ENCODE results near the gene HDAC10. TPM values are rescaled to one million over a fixed set of nuclear protein-coding genes. Genes with fewer than 3 reads are reported as not detected.

HDAC10 gene
- total RNA-seq, 1 donor from 2014 or later = 40.6 TPM

- DNase-seq (ENCODE audit: low read depth) = no peak
- TF ChIP-seq, protein P1, sequence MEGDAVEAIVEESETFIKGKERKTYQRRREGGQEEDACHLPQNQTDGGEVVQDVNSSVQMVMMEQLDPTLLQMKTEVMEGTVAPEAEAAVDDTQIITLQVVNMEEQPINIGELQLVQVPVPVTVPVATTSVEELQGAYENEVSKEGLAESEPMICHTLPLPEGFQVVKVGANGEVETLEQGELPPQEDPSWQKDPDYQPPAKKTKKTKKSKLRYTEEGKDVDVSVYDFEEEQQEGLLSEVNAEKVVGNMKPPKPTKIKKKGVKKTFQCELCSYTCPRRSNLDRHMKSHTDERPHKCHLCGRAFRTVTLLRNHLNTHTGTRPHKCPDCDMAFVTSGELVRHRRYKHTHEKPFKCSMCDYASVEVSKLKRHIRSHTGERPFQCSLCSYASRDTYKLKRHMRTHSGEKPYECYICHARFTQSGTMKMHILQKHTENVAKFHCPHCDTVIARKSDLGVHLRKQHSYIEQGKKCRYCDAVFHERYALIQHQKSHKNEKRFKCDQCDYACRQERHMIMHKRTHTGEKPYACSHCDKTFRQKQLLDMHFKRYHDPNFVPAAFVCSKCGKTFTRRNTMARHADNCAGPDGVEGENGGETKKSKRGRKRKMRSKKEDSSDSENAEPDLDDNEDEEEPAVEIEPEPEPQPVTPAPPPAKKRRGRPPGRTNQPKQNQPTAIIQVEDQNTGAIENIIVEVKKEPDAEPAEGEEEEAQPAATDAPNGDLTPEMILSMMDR (conservative IDR thresholded peaks at IDR 0.05; ENCODE audit: low read depth, low read length) = no peak
- H3K4me3 ChIP-seq (ENCODE audit: low read depth, low read length) = no peak overlapping the region
Observed at GRCh38 chr22:50255099-50255498, 4.0 kb upstream of the HDAC10 start.

DNA sequence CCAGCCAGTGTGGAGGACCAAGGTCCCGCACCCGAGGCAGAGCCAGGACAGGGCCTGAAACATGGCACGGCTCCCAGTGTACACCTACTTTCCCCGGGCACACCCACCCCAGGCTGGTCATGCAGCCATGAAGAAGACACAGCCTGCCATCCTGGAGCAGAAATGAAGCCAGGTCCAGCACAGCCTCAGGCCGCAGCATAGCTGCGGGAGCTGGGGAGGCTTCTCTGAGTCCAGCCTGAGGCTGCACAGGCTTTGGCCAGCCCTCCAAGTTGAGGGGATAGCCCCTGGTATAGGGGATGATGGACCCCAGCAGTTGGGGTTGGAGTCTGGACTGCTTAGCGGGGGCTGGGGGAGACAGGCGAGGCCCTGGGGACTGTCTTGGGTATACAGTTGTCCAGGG, 2.9 kb upstream of the HDAC10 start:
- DNase-seq (ENCODE audit: low read depth) = no peak
- TF ChIP-seq, protein P1 (conservative IDR thresholded peaks at IDR 0.05; ENCODE audit: low read depth, low read length) = no peak
- no peak overlapping the region for H3K4me3 ChIP-seq (ENCODE audit: low read depth, low read length)

- DNase-seq (ENCODE audit: low read depth) = no peak
- no peak overlapping the region for H3K4me3 ChIP-seq (ENCODE audit: low read depth, low read length)
- TF ChIP-seq, protein P1 (conservative IDR thresholded peaks at IDR 0.05; ENCODE audit: low read depth, low read length) = no peak
Observed at GRCh38 chr22:50253046-50253915, 2.2 kb upstream of the HDAC10 start.

GRCh38 chr22:50252082-50253045, 1.3 kb upstream of the HDAC10 start:
- TF ChIP-seq, protein P1 (conservative IDR thresholded peaks at IDR 0.05; ENCODE audit: low read depth, low read length) = peak; percentile 76
- no peak for DNase-seq (ENCODE audit: low read depth)
- peak overlapping the region; percentile 82 for H3K4me3 ChIP-seq (ENCODE audit: low read depth, low read length)

GRCh38 chr22:50251477-50252081, 514 bp upstream of the HDAC10 start:
- peak overlapping the region; percentile 82 for H3K4me3 ChIP-seq (ENCODE audit: low read depth, low read length)
- TF ChIP-seq, protein P1 (conservative IDR thresholded peaks at IDR 0.05; ENCODE audit: low read depth, low read length) = no peak
- DNase-seq (ENCODE audit: low read depth) = no peak

- DNase-seq (ENCODE audit: low read depth) = no peak
- TF ChIP-seq, protein P1 (conservative IDR thresholded peaks at IDR 0.05; ENCODE audit: low read depth, low read length) = no peak
- peak overlapping the region; percentile 82 for H3K4me3 ChIP-seq (ENCODE audit: low read depth, low read length)
Observed at GRCh38 chr22:50250249-50250554, 863 bp downstream of the HDAC10 start.
